GM12878 (cell line): ENCODE measurements around the gene USP47. TPM values are rescaled to one million over a fixed set of nuclear protein-coding genes. Genes with fewer than 3 reads are reported as not detected.

Source experiments
- ATAC-seq: fragments of 200-7000 bp; cut with Tn5 transposase; 3 replicates; pipeline ENCODE4 v1.9.1; 2020; ENCODE audit warnings: mild to moderate bottlenecking, moderate library complexity
- BruUV-seq: library from RNA; stranded (reverse); fragments of 400-500 nt; replicated peaks from 2 replicates; lab custom pipeline; 2021; lab: Mats Ljungman, UMichigan
- CTCF ChIA-PET: fragments of 300-600 bp; sonication (Branson Sonifier 250); formaldehyde crosslinking; extraction: SDS; loops from one replicate; lab custom pipeline; 2021; ENCODE audit warnings: inconsistent platforms; lab: Yijun Ruan, JAX
- POLR2A ChIA-PET: fragments of 350-600 bp; formaldehyde crosslinking; extraction: SDS; loops from one replicate; lab custom pipeline; 2021; ENCODE audit warnings: inconsistent platforms; lab: Charles Lee
- RAD21 ChIA-PET: fragments of 300-600 bp; sonication (Branson Sonifier 250); formaldehyde crosslinking; loops from one replicate; lab custom pipeline; 2023; ENCODE audit warnings: antibody characterized with exemption; ENCODE audit not compliant: unreplicated experiment; lab: Charles Lee
- SMC1A ChIA-PET: fragments of 300-600 bp; sonication (Branson Sonifier 250); formaldehyde crosslinking; loops from one replicate; lab custom pipeline; 2023; ENCODE audit not compliant: unreplicated experiment, uncharacterized antibody; lab: Charles Lee
- DNase-seq: peaks from one replicate; pipeline ENCODE4 v3.0.0-alpha.2; 2011; ENCODE audit warnings: low read depth, low spot score
- FAIRE-seq: peaks from 3 replicates; lab custom pipeline; 2011; peaks lifted over from hg19 to GRCh38; lab: Jason Lieb, UNC
- H2AFZ ChIP-seq: 2 replicates; pipeline ENCODE4 v1.6.0; 2011; ENCODE audit warnings: low read depth, low read length, control low read depth; ENCODE audit not compliant: control insufficient read depth
- H3K27ac ChIP-seq: 2 replicates; pipeline ENCODE4 v1.5.1; 2011; ENCODE audit warnings: control low read depth; ENCODE audit not compliant: control insufficient read depth, insufficient read depth
- H3K27me3 ChIP-seq, 2 experiments: replicated peaks in 1 of 2; 2 replicates each; pipeline versions ENCODE4 v1.6.0 to v1.6.1; 2011; ENCODE audit warnings: low read length in 1 of 2; ENCODE audit not compliant: control insufficient read depth in 2 of 2, insufficient read depth in 2 of 2
- H3K36me3 ChIP-seq, 2 experiments: 2 replicates each; pipeline ENCODE4 v1.5.1; 2011; ENCODE audit warnings: low read length in 1 of 2; ENCODE audit not compliant: control insufficient read depth in 2 of 2, insufficient read depth in 2 of 2
- H3K4me1 ChIP-seq: 2 replicates; pipeline ENCODE4 v1.6.1; 2011; ENCODE audit warnings: mild to moderate bottlenecking, low read length, moderate library complexity, mixed read lengths; ENCODE audit not compliant: control insufficient read depth, insufficient read depth
- H3K4me2 ChIP-seq: 2 replicates; pipeline ENCODE4 v1.6.0; 2011; ENCODE audit warnings: control low read depth; ENCODE audit not compliant: control insufficient read depth, insufficient read depth
- H3K4me3 ChIP-seq: fragments of 200-600 bp; sonication (generic); 2 replicates; pipeline ENCODE4 v1.5.1; 2016
- H3K79me2 ChIP-seq: 2 replicates; pipeline ENCODE4 v1.6.0; 2011; ENCODE audit warnings: low read length; ENCODE audit not compliant: control insufficient read depth, insufficient read depth
- H3K9ac ChIP-seq: 2 replicates; pipeline ENCODE4 v1.8.0; 2011; ENCODE audit warnings: low read length, control low read depth, mixed read lengths; ENCODE audit not compliant: control insufficient read depth, insufficient read depth
- H3K9me3 ChIP-seq: replicated peaks from 3 replicates; pipeline ENCODE4 v1.5.1; 2011; ENCODE audit warnings: mild to moderate bottlenecking, low read length; ENCODE audit not compliant: control insufficient read depth, insufficient read depth
- H4K20me1 ChIP-seq: 2 replicates; pipeline ENCODE4 v1.6.0; 2011; ENCODE audit not compliant: control insufficient read depth, insufficient read depth
- CBFB ChIP-seq: IDR thresholded peaks from 2 replicates; pipeline ENCODE4 v1.6.1; 2016; ENCODE audit warnings: antibody characterized with exemption, low read depth
- CEBPB ChIP-seq, 2 experiments: fragments of 150-350 bp in 1 of 2; IDR thresholded peaks; 2 replicates each; pipeline ENCODE4 v1.6.1; 2012 to 2014; ENCODE audit warnings: low read depth in 2 of 2, low read length in 2 of 2, borderline replicate concordance in 1 of 2, inconsistent platforms in 1 of 2
- CREB1 ChIP-seq: IDR thresholded peaks from 2 replicates; pipeline ENCODE4 v1.6.1; 2012; ENCODE audit warnings: low read depth, mild to moderate bottlenecking, inconsistent platforms
- ELK1 ChIP-seq: IDR thresholded peaks from 2 replicates; pipeline ENCODE4 v1.6.1; 2012; ENCODE audit warnings: low read depth, low read length, improper control_type of control experiment
- MYC ChIP-seq: IDR thresholded peaks from 2 replicates; pipeline ENCODE4 v1.6.1; 2011; ENCODE audit warnings: mild to moderate bottlenecking, low read length, moderate library complexity, inconsistent platforms; ENCODE audit not compliant: insufficient read depth, insufficient replicate concordance, insufficient read length, severe bottlenecking
- NR2C1 ChIP-seq: fragments of 450-650 bp; IDR thresholded peaks from 2 replicates; pipeline ENCODE4 v1.6.1; 2017; ENCODE audit warnings: antibody characterized with exemption, mild to moderate bottlenecking, moderate library complexity
- POLR2AphosphoS5 ChIP-seq: IDR thresholded peaks from 2 replicates; pipeline ENCODE4 v1.6.1; 2011; ENCODE audit warnings: mild to moderate bottlenecking, low read length, inconsistent platforms
- RB1 ChIP-seq: fragments of 450-650 bp; formaldehyde crosslinking; IDR thresholded peaks from 2 replicates; pipeline ENCODE4 v1.6.1; 2017; ENCODE audit warnings: mild to moderate bottlenecking, borderline replicate concordance
- SIN3A ChIP-seq: IDR thresholded peaks from 2 replicates; pipeline ENCODE4 v1.6.1; 2012; ENCODE audit warnings: low read depth, low read length, improper control_type of control experiment
- WGBS: methylation state at CpG from one replicate; pipeline ENCODE4 v1.1.6; 2016; ENCODE audit warnings: low lambda C conversion rate; ENCODE audit not compliant: insufficient replicate concordance, insufficient coverage; ENCODE audit errors: missing lambda C conversion rate; 5-methylcytosine and 5-hydroxymethylcytosine counted together
- in situ Hi-C: fragments of 300-500 bp; cut with MboI; formaldehyde crosslinking; loops from 9 replicates; pipeline ENCODE4 v1.14.3; 2018; ENCODE audit warnings: mixed read lengths
- intact Hi-C: fragments of 100-400 bp; cut with micrococcal nuclease; formaldehyde crosslinking; loops from one replicate; pipeline ENCODE4 v1.14.2; 2022; ENCODE audit not compliant: unreplicated experiment
- polyA plus RNA-seq, 11 experiments: library from polyadenylated mRNA; depleted of rRNA in 4 of 11; unstranded in 6 of 11; stranded (reverse) in 5 of 11; fragments of >200 nt; fragmentation: Nextera tagmentation in 4 of 11; fragmentation: Illumina TruSeq in 1 of 11; extraction: Ambion mirVana in 4 of 11; extraction: Trizol in 1 of 11; gene quantifications; 1 replicate in 1 of 11; 2 replicates in 10 of 11; pipeline versions ENCODE4 v1.2.1 to v1.2.3, GENCODE V29; 2011 to 2016; ENCODE audit warnings: inconsistent platforms in 2 of 11, missing spikeins in 2 of 11, low read depth in 1 of 11
- total RNA-seq, 4 experiments: library from RNA; depleted of rRNA in 3 of 4; stranded (reverse); fragments of >200 nt in 3 of 4; fragmentation: Illumina TruSeq in 1 of 4; extraction: Trizol in 1 of 4; gene quantifications; 2 replicates each; pipeline versions ENCODE4 v1.2.1 to v1.2.3, GENCODE V29; 2013 to 2021
- TF ChIP-seq, protein P1 (sequence below): fragments of 150-350 bp; IDR thresholded peaks from 2 replicates; pipeline ENCODE4 v1.6.1; 2016; ENCODE audit warnings: low read depth, low read length
- TF ChIP-seq, protein P2 (sequence below): fragments of 450-650 bp; IDR thresholded peaks from 2 replicates; pipeline ENCODE4 v1.6.1; 2018; ENCODE audit warnings: mild to moderate bottlenecking, low read depth, moderate library complexity; ENCODE audit not compliant: partially characterized antibody
- TF ChIP-seq, protein P3 (sequence below): fragments of 450-650 bp; IDR thresholded peaks from 2 replicates; pipeline ENCODE4 v1.6.1; 2017; ENCODE audit warnings: mild to moderate bottlenecking, low read depth, inconsistent platforms; ENCODE audit not compliant: poor library complexity, severe bottlenecking

USP47 gene
- total and polyA plus RNA-seq, 10 of the 15 experiments (the other 5 are each of a cell fraction or from before 2014, with no cell fraction given): 13.9 to 54.0 (median 31.6) TPM

- CTCF ChIA-PET: interaction anchor here (0.6 to 1.3 kb wide), 3 partner anchors 9 to 173 kb away, joined by 3 read pairs; no protein-coding TSS in a partner anchor
- H3K9ac ChIP-seq: no peak overlapping the region
- SMC1A ChIA-PET: no interaction called here
- DNase-seq (no peak), ATAC-seq (no peak), FAIRE-seq (no peak)
- RAD21 ChIA-PET: no interaction called here
- no peaks in the 10 kb centered on the region for H3K36me3 ChIP-seq
- no peak overlapping the region for H3K4me2 ChIP-seq
- intact Hi-C loops (no loop called here), in situ Hi-C loops (no loop called here)
- H3K27me3 ChIP-seq: no peaks in the 10 kb centered on the region; a peak in 2 of 4 replicates
- H3K27ac ChIP-seq: no peak overlapping the region
- 57% methylated on average over 14 of the region's 15 CpGs for WGBS
- no peak overlapping the region for H2AFZ ChIP-seq
- peaks cover 9% of the 10 kb centered on the region for H3K4me1 ChIP-seq
- H3K4me3 ChIP-seq: no peak overlapping the region
- H3K79me2 ChIP-seq: no peaks in the 10 kb centered on the region
- no peaks in the 10 kb centered on the region for H4K20me1 ChIP-seq
- H3K9me3 ChIP-seq: no peaks in the 10 kb centered on the region
- POLR2A ChIA-PET: interaction anchor here (0.6 kb wide), 1 partner anchor 72 kb away, joined by 8 read pairs; no protein-coding TSS in a partner anchor
- no TSS peak for BruUV-seq
- TF ChIP-seq, protein P1, sequence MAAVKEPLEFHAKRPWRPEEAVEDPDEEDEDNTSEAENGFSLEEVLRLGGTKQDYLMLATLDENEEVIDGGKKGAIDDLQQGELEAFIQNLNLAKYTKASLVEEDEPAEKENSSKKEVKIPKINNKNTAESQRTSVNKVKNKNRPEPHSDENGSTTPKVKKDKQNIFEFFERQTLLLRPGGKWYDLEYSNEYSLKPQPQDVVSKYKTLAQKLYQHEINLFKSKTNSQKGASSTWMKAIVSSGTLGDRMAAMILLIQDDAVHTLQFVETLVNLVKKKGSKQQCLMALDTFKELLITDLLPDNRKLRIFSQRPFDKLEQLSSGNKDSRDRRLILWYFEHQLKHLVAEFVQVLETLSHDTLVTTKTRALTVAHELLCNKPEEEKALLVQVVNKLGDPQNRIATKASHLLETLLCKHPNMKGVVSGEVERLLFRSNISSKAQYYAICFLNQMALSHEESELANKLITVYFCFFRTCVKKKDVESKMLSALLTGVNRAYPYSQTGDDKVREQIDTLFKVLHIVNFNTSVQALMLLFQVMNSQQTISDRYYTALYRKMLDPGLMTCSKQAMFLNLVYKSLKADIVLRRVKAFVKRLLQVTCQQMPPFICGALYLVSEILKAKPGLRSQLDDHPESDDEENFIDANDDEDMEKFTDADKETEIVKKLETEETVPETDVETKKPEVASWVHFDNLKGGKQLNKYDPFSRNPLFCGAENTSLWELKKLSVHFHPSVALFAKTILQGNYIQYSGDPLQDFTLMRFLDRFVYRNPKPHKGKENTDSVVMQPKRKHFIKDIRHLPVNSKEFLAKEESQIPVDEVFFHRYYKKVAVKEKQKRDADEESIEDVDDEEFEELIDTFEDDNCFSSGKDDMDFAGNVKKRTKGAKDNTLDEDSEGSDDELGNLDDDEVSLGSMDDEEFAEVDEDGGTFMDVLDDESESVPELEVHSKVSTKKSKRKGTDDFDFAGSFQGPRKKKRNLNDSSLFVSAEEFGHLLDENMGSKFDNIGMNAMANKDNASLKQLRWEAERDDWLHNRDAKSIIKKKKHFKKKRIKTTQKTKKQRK: no peak
- TF ChIP-seq SIN3A (no peak), RB1 (no peak), MYC (no peak), NR2C1 (no peak), CREB1 (no peak), CBFB (no peak), CEBPB (IDR thresholded peaks at IDR 0.05; ENCODE audit: borderline replicate concordance in 1 of 2, low read depth in 2 of 2, low read length in 2 of 2) (no peak), POLR2AphosphoS5 (no peak), ELK1 (no peak)
- TF ChIP-seq, protein P2, sequence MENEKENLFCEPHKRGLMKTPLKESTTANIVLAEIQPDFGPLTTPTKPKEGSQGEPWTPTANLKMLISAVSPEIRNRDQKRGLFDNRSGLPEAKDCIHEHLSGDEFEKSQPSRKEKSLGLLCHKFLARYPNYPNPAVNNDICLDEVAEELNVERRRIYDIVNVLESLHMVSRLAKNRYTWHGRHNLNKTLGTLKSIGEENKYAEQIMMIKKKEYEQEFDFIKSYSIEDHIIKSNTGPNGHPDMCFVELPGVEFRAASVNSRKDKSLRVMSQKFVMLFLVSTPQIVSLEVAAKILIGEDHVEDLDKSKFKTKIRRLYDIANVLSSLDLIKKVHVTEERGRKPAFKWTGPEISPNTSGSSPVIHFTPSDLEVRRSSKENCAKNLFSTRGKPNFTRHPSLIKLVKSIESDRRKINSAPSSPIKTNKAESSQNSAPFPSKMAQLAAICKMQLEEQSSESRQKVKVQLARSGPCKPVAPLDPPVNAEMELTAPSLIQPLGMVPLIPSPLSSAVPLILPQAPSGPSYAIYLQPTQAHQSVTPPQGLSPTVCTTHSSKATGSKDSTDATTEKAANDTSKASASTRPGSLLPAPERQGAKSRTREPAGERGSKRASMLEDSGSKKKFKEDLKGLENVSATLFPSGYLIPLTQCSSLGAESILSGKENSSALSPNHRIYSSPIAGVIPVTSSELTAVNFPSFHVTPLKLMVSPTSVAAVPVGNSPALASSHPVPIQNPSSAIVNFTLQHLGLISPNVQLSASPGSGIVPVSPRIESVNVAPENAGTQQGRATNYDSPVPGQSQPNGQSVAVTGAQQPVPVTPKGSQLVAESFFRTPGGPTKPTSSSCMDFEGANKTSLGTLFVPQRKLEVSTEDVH: no peak
- TF ChIP-seq, protein P3, sequence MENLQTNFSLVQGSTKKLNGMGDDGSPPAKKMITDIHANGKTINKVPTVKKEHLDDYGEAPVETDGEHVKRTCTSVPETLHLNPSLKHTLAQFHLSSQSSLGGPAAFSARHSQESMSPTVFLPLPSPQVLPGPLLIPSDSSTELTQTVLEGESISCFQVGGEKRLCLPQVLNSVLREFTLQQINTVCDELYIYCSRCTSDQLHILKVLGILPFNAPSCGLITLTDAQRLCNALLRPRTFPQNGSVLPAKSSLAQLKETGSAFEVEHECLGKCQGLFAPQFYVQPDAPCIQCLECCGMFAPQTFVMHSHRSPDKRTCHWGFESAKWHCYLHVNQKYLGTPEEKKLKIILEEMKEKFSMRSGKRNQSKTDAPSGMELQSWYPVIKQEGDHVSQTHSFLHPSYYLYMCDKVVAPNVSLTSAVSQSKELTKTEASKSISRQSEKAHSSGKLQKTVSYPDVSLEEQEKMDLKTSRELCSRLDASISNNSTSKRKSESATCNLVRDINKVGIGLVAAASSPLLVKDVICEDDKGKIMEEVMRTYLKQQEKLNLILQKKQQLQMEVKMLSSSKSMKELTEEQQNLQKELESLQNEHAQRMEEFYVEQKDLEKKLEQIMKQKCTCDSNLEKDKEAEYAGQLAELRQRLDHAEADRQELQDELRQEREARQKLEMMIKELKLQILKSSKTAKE: no peak
Observed at GRCh38 chr11:11963842-11964773, 122.3 kb downstream of the USP47 start.
